Spleen (tissue), 7 donors: Measurements from ENCODE around the gene ASTE1.

Experiments used
- POLR2A ChIP-seq, 3 donors: fragments of 450-650 bp; IDR thresholded peaks; one replicate each; pipeline ENCODE4 v1.5.1; 2017; ENCODE audit warnings: antibody characterized with exemption in 3 of 3, mild to moderate bottlenecking in 1 of 3
- TF ChIP-seq, protein P1 (sequence below), 11 experiments: fragments of 200-600 bp in 7 of 11; fragments of 450-650 bp in 4 of 11; sonication (generic) in 4 of 11; IDR thresholded peaks in 8 of 11; conservative IDR thresholded peaks in 3 of 11; 1 replicate in 7 of 11; 2 replicates in 4 of 11; pipeline versions ENCODE4 v1.4.0 to v1.8.0; 2016 to 2021; ENCODE audit warnings: antibody characterized with exemption in 11 of 11, inconsistent platforms in 4 of 11, mild to moderate bottlenecking in 1 of 11
- donor health status: DM: no; HTN: no; CAD: no; lungs with moderate emphysema.
- donor health status: DM: no; HTN: no; CAD: no.
- donor health status: DM: no; HTN: no; CAD: no.

- TF ChIP-seq, protein P1, sequence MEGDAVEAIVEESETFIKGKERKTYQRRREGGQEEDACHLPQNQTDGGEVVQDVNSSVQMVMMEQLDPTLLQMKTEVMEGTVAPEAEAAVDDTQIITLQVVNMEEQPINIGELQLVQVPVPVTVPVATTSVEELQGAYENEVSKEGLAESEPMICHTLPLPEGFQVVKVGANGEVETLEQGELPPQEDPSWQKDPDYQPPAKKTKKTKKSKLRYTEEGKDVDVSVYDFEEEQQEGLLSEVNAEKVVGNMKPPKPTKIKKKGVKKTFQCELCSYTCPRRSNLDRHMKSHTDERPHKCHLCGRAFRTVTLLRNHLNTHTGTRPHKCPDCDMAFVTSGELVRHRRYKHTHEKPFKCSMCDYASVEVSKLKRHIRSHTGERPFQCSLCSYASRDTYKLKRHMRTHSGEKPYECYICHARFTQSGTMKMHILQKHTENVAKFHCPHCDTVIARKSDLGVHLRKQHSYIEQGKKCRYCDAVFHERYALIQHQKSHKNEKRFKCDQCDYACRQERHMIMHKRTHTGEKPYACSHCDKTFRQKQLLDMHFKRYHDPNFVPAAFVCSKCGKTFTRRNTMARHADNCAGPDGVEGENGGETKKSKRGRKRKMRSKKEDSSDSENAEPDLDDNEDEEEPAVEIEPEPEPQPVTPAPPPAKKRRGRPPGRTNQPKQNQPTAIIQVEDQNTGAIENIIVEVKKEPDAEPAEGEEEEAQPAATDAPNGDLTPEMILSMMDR (IDR thresholded peaks at IDR 0.05 in 8 of 11, conservative IDR thresholded peaks at IDR 0.05 in 3 of 11) = no peak
- no peak for TF ChIP-seq POLR2A (IDR thresholded peaks at IDR 0.05)
These were observed 21.0 kb upstream of the ASTE1 start for GRCh38 chr3:131047582-131047981.
